Hepatic stellate cell (primary cell): ENCODE measurements around the gene KAT2B.

ENCODE experiments used
- DNase-seq: peaks from one replicate; pipeline ENCODE4 v3.0.0; 2011; ENCODE audit warnings: low spot score

KAT2B gene

DNA sequence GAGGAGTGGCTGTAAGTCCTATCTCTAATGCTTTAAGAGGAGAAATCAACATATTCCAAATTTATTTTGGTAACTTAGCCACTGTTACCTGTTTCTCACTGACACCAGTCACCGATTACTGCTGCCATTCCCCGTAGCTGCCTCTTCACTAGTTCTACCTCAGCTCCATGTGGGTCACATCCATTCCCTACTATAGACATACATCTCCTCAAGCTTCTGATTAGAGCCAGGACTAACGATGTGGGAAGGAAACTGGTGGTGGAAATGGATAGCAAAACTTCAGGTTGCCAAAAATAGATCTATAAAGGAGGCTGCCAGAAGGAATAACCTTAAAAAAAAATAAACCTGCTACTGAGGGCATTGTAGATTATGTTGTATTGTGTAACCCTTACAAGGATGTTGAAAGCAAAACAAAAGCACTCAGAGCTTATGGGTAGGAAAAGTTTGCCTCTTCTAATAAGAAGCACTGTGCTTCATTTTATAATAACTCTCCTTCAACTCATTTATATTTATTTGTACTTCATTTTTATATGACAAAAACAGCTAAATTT, 56.0 kb downstream of the KAT2B start:
- no peak for DNase-seq

DNA sequence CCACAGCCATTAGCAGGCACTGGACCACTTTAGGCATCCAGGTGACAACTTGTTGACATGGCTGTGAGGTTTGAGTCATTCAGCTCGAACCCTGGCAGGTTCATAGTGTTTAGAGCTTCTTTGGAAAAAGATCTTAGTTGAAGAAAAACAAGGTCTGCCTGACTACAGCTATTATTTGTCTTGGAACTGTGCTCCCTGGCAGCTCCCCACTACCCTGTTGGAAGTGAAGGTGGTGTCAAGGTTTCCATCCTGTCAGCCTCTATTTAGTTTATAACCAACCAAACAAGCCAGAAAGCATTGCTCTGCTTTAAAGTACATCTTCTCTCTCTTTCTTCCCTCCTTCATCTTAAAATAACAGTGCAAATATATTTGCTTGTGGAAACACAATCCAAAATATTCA, 56.8 kb downstream of the KAT2B start:
- DNase-seq: no peak

DNA sequence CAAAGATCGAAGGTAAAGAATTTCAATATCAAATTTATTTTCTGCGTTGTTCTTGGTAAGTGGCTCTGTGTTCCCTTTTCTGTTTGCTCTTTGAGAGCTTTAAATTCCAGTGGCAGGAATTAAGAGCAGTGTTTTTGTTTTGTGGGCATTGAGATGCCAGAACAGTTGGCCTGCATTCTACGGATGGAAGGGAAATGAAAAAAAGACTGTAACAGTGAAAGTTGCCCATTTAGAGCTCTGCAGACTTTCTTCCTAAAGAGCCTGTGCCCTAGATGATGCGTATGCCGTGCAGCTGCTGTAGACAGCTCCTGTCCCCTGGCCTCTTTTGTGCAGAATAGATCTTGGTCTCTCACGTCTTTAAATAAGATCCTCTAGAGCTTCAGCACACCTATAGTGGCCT, 58.8 kb downstream of the KAT2B start:
- DNase-seq: no peak

DNA sequence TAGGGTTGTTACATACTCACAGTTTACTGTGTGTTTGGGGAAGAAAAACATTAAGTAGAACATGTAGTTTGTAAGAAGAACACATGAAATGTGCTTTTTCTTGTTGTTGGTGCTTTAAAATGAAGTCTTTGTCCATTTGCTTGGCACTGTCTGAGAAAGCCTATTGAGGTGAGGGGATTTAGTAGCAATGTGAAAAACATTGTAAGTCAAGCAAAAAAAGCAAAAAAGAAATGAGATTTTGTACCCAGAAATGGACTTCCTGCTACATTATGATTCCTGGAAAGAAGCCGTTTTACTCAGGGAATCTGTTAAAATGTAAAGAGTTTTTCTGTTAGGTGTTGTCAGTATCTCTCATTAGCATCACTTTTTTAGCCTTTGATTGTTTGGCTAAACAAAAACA, 59.9 kb downstream of the KAT2B start:
- no peak for DNase-seq

DNA sequence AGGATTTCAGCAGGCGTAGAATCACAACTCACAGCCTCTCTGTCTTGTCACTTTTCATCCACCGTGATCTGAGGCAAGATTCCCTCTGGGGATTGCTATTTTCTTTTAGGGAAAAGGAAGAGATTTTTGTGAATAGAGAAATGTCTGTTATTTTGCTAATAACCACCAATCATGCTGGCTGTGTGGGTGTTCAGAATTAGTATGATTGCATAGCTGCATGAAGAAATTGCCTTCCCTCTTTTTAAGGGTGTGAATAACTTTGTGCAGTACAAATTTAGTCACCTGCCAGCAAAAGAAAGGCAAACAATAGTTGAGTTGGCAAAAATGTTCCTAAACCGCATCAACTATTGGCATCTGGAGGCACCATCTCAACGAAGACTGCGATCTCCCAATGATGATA, 60.8 kb downstream of the KAT2B start:
- DNase-seq: no peak

DNA sequence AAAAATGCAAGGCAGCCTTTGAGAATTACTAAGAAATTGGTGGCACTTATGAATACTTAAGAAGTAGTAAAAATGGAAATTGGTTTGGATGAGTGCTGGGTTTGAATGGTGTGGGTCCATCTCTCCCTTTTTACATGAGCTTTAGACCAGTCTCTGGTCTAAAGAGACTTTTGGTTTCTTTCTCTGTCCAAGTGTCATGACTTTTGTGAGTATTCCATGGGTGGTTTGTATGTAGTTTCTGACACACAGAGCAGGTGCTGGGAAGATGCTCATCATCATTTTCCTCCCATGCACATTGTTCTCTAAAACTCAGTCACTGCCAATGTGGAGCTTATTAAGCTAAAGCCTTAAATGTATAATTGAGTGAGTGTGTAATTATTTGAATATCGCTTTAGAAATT, 63.5 kb downstream of the KAT2B start:
- DNase-seq: no peak

DNA sequence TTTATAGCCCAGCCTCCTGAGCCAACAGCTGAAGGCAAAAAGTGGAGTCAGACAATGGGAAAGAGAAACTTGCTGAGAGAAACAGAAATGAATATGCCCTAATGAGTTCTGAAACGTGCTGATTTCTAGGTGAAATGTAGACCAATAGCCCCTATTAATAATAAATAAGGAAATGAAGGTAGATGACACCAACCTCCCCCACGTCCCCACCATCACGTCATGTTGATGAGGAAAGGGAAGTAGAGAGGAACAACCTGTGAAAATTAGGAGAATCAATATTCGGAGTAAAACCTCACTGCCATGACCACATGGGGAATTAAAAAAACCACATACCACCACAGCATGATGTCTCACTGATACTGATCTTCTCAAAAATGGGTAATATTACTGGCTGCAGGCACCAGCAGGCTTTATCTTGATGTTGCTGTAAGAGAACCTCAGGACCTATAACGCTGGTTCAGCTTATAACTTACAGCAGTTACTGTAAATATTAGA, 64.0 kb downstream of the KAT2B start:
- DNase-seq: no peak

DNA sequence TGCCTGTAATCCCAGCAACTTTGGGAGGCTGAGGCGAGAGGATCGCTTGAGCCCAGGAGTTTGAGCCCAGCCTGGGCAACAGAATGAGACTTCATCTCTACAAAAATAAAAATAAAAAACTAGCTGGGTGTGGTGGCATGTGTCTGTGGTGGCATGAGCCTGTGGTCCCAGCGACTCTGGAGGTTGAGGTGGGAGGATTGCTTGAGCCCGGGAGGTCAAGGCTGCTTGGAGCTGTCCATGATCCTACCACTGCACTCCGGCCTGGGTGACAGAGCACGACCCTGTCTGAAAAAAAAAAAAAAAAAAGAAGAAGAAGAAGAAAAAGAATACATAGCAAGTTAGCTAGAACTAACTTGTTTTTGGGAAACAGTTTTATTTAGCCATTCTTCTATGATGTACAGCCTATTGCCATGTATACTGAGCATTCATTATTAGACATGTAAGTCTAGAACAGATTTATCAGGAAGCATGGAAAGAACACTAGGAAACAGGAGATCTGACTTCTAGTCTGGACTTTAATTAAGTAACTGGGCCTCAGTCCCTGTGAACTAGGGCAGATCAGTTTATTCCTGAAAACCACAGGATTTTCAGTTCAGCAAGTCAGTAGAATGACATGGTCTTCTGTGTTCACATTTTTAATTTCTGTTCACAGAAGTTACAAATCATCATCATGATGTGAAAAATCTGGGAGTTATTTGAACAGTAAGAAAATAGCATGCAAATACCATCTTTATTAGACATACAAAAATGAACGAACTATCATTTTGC, 65.5 kb downstream of the KAT2B start:
- DNase-seq: no peak

DNA sequence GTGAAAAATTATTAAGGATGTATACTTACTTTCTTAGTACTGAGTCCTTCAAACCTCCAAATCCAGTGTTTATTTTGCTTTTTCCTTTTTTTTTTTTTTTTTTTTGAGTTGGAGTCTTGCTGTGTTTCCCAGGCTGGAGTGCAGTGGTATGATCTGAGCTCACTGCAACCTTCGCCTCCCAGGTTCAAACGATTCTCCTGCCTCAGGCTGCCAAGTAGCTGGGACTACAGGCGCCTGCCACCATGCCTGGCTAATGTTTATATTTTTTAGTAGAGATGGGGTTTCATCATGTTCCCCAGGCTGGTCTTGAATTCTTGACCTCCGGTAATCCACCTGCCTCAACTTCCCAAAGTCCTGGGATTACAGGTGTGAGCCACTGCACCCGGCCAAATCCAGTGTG, 67.5 kb downstream of the KAT2B start:
- no peak for DNase-seq

DNA sequence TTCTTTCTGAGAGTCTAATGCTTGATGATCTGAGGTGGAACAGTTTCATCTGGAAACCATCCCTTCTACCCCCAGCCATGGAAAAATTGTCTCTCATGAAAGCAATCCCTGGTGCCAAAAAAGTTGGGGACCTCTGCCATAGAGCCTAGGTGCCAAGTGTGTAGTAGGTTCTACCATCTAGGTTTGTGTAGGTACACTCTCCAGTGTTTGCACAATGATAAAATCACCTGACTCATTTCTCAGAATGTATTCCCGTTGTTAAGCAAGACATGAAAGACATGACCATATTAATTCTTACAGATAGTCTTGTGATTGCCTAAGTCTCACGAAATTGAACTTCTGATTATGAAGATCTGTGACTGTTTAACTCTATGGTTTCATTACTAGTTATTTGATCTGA, 68.6 kb downstream of the KAT2B start:
- no peak for DNase-seq

DNA sequence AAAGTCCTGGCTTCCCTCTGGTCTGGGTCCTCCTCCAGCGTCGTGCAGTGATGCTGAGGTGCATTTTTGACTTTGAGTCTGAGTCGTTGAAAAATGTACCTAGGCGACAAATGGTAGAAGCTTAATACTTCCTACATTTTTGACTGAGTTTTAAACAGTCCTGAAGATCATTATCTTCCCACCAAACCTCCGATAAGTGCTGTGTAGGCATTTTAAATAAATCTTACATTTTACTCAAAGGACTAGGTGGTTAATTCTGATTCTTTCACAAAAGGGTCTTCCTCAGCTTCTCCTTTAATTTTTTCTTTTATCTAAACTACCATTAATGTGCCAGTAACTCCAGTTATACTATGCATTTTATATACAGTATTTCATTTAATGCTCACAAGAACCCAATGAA, 70.6 kb downstream of the KAT2B start:
- no peak for DNase-seq

DNA sequence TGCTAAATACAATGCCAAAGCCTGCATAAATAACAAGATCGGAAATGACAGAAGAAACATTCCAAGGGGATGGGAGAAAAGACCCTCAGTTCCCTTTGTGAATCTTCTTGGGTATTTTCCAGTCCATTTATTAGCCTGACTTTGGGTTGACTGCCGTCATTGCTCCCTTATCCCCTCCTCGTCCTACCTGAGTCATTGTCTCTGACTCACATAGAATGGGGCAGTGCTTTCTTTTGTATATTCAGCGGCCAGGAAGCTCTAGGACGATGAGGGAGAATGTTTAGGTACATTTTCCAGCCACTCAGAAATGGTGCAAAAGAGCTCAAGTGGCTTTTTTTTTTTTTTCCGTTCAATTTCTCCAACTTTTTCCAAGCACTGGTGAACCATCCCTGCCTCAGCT, 71.6 kb downstream of the KAT2B start:
- no peak for DNase-seq

DNA sequence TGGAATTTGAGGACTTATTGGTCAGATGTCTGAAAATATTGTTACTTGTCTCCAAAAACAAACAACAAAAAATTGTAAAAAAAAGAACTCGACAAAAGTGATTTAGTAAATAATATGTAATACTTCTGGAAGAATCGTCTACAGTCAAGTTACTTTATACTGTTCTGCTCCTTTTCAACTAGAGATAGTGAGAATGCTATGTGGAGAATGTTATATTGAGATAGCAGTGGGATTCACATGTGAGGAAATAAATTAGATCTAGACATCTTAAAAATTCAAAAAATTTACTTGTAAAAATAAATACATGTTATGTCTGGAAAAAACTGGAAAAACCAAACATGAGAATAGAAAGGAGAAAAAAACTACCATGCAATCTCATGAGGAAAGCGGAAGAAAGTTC, 80.8 kb downstream of the KAT2B start:
- DNase-seq: no peak

DNA sequence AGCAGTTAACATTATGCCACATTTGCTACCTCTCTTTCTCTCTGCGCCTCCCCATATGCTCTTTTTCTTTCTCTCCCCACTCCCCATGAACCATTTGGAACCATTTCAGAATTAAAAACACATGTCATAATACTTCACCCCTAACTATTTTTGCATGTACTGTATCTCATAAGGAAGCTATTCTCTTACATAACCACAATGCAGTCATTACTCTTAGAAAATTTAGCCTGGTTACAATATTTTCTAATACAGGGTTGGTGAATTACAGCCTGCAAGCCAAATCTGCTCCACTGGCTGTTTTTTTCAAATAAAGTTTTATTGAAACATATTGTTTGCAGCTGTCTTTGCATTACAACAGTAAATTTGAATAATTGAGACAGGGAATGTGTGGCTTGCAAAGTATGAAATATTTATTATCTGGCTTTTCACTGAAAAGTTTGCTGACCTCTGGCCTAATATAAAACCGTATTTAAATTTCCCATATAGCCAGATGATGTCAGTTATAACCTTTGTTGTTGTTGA, 82.9 kb downstream of the KAT2B start:
- no peak for DNase-seq

DNA sequence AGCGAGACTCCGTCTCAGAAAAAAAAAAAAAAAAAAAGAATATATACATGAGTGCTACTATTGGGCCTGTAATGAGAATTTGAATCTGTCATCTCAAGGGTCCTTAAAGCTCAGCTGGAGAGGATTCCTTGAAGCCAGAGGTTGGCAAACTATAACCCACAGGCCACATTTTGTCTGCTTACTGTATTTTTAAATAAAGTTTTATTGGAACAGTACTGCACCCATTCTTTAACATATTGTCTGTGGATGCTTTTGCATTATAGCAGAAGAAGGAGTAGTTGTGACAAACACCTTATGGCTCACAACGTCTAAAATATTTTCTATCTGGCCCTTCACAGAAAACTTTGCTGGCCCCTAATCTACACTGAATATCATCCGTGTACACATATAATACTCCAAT, 85.0 kb downstream of the KAT2B start:
- no peak for DNase-seq

DNA sequence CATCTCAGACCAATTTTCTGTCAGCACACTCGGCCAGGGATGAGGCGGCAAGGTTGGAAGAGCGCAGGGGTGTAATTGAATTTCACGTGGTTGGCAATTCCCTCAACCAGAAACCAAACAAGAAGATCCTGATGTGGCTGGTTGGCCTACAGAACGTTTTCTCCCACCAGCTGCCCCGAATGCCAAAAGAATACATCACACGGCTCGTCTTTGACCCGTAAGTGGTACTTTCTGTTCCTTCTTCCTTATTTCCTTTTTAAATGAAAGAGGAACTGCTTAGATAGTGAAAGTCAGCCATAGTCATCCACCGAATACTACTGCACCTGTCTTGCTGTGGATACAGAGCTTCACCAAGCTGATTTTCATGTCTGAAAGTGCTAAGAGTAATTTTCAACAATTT, 85.7 kb downstream of the KAT2B start:
- DNase-seq: no peak

DNA sequence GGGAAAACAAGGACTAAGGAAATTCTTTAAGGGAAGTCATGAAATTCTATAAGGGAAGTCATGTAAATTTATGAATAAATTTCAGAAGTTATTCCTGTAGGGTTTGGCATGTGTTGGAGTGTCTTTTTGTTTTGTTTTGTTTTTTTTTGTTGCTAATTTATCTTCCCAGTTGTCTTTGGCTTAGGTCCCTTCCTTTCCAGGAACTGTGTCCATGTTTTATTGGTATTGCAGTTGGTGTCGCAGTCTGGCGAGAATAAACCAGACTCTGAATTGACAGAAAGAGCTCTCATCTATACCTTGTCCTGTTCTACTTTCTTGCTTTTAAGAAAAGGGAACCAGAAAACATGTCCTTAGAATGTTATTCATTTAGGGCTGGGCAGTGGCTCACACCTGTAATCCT, 88.1 kb downstream of the KAT2B start:
- DNase-seq: no peak

DNA sequence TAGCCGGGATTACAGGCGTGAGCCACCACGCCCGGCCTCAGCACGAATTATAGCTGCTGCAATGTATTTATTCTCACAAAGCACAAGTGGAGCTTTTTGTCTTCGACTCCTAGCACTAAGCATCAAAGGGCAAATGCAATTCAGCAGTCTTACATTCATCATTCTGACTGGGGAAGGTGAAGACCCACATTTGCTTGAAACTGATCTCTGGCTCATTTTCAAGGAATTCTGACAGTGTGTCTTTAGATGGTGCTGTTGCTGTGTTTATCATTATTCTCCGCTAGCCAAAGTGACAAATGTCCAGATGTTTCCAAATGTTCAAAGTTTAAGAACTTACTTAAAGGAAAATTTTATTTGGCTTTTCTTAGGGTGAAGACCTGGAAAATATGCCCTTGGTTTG, 89.9 kb downstream of the KAT2B start:
- DNase-seq: no peak

DNA sequence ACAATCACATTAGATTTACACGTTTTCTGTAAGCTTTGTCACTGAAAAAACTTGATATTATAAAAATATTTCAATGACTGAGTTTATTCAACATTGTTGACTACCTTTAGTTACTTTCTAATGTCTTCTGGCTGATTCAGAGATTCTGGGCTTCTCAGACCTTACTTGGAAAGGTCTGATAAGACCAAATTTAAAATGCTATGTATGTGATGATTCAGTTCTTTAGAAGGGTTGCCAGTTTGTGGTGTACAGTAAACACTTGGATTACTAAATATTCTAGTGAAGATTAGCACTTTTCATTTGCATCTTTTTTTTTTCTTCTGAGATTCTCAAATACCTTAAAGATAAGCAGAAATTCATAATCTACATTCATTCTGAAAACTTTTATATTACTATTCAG, 96.0 kb downstream of the KAT2B start:
- DNase-seq: no peak

DNA sequence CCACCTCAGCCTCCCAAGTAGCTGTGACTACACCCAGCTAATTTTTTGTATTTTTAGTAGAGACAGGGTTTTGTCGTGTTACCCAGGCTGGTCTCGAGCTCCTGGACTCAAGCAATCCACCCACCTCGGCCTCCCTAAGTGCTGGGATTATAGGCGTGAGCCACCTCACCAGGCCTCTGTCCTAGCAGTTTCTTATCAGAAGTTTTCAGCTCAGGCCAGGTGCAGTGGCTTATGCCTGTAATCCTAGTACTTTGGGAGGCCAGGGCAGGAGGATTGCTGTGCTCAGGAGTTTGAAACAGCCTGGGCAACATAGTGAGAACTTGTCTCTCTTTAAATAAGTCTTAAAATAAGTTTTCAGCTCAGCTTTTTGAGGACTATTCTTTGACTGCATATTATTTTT, 97.4 kb downstream of the KAT2B start:
- DNase-seq: no peak

DNA sequence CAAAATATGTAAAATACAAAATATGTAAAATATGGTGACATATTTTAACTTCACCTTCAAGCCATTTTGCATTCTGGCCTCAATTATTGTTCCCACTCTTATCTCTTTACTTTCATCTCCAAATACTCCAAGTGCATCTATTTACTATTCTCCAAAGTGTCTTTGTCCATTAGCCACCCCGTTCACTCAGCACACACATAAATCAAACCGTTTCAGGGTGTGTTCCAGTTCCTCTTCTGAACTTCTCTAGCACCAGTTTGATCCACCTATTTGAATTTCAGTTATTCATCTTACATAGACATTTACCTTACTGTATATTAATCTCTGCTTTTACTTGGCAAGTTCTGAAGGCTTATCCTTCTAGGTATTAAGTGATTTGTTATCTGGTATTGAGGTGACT, 100.6 kb downstream of the KAT2B start:
- no peak for DNase-seq

DNA sequence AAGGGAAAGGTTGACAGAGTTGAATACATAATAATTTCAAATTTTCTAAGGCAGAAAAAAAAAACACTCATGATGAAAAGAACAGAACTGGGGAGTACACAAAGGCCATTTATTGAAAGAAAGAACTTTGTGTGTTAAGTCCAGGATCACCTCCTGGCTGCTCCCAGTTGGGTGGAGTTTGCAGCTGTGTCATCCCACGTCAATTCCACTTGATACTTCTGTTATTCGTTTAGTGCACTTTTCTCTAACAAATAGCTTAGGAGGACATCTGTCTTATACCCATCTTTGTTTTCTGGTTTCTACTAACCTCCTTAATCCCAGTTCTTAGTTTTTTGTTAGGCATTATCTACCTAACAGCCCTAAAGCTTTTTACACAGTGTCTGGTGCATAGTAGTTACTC, 101.1 kb downstream of the KAT2B start:
- no peak for DNase-seq

DNA sequence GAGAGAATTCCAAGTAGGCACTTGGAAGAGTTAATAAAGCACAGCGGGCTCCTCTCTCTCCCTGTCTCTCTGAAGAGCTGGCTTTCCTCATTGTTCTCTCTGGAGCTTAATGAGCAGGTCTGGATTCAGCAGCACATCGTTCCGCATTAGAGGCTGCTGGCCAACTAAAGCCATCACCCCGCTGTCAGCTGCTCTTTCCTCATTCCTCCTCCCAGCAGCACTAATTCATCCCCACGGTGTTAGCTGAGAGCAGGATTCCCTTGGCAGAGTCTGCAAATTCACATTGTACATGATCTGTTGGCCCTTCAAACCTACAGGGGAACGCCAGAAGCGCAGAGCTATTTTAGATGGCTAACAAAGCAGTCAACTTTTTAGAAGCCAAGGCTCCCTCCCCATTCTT, 101.6 kb downstream of the KAT2B start:
- no peak for DNase-seq

DNA sequence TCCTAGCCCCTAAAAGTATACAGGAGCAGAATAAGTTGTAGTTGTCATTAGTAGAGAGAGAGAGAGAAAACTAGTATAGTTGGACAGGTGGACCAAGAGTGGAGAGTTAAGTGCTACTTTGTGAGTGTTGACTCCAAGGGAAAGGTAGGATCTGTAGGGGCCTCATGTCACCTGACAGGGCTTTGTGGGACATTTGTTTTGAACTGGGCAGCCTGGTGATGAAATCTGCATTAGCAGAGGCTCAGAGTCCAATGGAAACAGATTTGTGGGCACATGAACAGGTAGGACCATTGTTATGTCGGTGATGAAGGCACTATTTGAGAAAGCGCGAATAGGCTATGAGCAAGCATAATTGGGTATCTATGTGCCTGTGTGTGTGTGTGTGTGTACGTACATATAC, 102.3 kb downstream of the KAT2B start:
- DNase-seq: no peak
